LNCAP (cell line): ENCODE data around the gene ASAP3.

Source experiments
- TF ChIP-seq, protein P1 (sequence below): fragments of 450-650 bp; IDR thresholded peaks from 2 replicates; pipeline ENCODE4 v1.5.1; 2017; ENCODE audit warnings: mild to moderate bottlenecking

Gene ASAP3

DNA sequence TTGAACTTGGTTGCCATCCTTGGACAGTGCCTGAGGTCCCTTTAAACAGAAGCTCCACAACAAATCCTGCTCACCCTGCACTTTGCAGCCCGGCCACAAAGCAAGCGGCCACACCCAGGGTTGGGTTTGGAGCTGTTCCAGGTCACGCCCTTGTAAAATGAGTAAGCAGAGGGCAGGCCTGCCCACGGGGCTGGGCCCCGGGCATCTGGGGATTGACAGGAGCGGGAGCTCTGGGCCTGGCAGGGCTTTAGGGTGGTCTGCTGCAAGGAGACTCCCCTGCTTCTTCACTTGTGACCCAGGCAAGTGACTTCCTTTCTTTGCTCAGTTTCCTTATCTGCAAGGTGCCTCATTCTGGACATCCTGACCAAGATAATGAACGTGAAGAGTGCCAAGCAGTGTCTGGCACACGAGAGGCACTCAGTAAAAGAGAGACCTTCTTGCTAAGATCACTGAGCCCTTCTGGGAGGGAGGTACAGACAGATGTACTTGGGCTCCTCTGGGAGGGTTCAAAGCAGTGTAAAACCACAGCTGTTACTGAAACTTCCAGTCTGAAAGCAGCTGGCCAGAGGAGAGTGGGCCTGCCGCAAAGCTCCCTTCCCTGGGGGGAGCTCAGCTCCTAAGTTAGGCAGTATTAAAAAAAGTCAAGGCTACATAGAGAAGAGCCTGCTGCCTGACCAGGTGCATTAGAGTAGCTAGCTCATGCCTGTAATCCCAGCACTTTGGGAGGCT, 44.4 kb upstream of the ASAP3 start:
- TF ChIP-seq, protein P1, sequence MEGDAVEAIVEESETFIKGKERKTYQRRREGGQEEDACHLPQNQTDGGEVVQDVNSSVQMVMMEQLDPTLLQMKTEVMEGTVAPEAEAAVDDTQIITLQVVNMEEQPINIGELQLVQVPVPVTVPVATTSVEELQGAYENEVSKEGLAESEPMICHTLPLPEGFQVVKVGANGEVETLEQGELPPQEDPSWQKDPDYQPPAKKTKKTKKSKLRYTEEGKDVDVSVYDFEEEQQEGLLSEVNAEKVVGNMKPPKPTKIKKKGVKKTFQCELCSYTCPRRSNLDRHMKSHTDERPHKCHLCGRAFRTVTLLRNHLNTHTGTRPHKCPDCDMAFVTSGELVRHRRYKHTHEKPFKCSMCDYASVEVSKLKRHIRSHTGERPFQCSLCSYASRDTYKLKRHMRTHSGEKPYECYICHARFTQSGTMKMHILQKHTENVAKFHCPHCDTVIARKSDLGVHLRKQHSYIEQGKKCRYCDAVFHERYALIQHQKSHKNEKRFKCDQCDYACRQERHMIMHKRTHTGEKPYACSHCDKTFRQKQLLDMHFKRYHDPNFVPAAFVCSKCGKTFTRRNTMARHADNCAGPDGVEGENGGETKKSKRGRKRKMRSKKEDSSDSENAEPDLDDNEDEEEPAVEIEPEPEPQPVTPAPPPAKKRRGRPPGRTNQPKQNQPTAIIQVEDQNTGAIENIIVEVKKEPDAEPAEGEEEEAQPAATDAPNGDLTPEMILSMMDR: no peak

GRCh38 chr1:23527900-23528249, 43.9 kb upstream of the ASAP3 start:
- TF ChIP-seq, protein P1: no peak

GRCh38 chr1:23527366-23527765, 43.4 kb upstream of the ASAP3 start:
- TF ChIP-seq, protein P1: no peak

DNA sequence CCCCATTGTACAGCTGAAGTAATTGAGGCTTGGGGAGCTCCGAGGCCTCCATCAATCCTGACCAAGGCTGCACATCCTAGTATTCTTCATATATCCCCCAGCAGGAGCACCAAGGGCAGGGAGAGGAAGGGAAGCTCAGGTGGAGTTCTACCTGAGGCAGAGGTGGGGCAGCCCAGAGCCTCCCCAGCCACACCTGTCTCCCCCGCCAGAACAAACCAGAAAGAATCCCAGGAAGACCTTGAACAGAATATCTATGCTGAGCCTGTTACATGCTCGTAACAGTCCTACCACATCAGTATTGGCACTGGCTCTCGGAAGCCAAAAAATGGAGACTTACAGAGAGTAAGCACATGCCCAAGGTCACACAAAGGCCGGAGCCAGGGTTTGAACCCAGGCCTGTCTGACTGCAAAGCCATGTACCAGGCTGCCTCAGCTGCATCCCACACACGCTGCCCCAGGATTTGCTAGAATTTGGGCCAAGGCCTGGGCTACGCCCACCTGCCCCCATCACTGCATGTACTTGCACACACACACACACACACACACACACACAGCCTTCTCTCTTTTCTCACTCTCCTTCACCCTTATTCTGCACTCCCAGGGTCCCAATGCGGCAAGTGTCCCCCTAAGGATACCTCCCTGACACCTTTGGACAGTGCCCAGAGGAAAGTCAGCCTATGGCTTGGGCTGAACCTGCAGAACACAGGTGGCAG, 42.5 kb upstream of the ASAP3 start:
- TF ChIP-seq, protein P1: no peak

- TF ChIP-seq, protein P1: no peak
Observed at GRCh38 chr1:23525558-23526250, 41.7 kb upstream of the ASAP3 start.

DNA sequence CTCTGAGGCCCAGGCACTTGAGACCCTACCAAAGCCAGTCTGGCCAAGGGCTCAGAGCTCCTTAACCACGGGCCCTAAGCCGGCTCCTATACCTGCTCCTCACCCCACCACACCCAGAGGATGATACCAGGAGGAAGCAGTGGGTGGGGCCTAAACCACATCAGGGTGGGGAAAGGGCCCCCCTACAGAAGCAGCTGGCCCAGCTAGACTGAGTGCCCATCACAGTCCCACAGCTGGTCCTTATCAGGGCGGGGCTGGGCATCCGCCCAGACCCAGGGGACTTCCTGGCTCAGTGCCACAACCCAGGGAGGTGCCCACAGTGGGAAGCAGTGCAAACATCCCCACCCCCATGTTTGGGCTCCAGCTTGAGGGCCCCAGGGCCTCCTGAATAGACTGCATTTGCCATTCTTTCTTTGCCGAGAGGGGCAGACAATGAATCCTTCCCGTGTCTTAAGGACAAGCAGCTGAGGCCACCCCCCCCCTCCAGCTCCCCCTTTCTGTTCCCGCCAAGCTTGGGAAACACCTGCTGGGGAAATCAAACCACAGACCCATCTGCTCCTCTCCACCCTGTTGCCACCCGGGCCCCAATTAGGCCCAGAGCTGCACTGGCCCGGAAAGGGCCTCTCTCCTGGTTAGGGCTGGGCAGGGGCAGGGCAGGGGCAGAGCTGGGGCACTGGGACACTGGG, 40.9 kb upstream of the ASAP3 start:
- TF ChIP-seq, protein P1: no peak

DNA sequence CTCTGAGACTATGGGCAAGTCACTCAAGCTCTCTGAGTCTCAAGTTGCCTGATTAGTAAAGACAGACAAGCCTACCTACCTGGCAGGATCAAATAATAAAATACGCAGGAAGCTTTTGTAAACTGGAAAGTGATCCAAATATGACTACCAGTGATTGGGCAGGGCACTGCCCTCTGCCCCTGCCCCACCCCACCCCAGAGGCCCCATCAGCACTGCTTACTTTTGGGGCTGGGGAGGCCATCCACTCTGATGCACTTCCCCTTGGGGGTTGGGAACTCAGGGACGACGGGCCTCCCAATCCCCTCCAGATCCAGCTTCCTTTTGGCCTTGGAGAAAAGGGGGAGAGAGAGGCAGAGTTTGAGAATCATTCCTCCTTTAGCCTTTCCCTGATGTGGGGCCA, 40.2 kb upstream of the ASAP3 start:
- TF ChIP-seq, protein P1: no peak
